Measurements from ENCODE around the gene DOCK4.

Gene DOCK4

DNA sequence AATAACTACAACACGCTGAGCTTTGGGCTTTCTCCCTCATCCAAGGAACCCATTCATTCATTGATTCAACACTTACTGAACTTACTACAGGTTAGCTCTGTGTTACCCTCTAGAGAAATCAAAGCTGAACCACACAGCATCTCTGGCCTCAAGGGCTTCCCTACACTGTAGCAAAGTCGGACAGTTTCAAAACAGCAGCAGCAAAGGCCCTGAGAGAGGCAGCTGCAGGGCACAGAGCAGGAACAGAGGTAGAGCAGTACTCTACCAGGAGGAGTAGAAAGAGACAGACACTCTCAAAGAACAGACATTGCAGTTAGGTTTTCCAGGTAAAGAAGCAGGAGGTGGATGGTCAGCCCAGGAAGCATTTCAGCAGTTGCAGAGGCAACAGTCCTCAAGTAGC, 16.1 kb downstream of the DOCK4 start:
- H3K4me3 Mint-ChIP-seq: no peak overlapping the region
- H3K27ac Mint-ChIP-seq: no peak overlapping the region
- H3K4me1 Mint-ChIP-seq: no peaks in the 10 kb centered on the region
- no peaks in the 10 kb centered on the region for H3K9me3 Mint-ChIP-seq
- DNase-seq: no peak
- H3K27me3 Mint-ChIP-seq: peaks cover 11% of the 10 kb centered on the region
- CTCF ChIA-PET: no interaction called here
- H3K36me3 Mint-ChIP-seq: no peaks in the 10 kb centered on the region

GRCh38 chr7:112189691-112190090, 16.5 kb downstream of the DOCK4 start:
- Mint-ChIP-seq H3K27me3 (peaks cover 8% of the 10 kb centered on the region), H3K36me3 (no peaks in the 10 kb centered on the region), H3K4me1 (no peaks in the 10 kb centered on the region), H3K4me3 (no peak overlapping the region), H3K9me3 (no peaks in the 10 kb centered on the region), H3K27ac (no peak overlapping the region)
- CTCF ChIA-PET: no interaction called here
- no peak for DNase-seq

DNA sequence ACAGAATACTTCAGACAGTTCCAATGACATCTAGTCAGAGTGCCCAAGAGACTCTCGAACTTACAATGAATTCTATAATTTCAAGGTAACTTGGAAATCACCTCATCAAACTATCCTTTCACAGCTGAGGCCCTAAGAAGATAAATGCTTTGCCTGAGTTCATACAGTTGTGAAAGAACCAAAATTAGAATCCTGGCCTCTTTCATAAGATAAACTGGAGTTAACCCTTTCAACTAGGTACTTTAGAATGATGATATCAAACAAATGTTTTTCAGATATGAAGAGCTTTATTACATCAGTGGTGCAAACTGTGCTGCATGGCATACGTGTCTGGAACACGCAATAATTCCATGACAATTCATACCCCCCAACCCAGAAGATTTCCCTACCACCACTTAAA, 17.9 kb downstream of the DOCK4 start:
- no peaks in the 10 kb centered on the region for H3K4me1 Mint-ChIP-seq
- H3K9me3 Mint-ChIP-seq: no peaks in the 10 kb centered on the region
- peaks cover under 1% of the 10 kb centered on the region for H3K27me3 Mint-ChIP-seq
- no peak overlapping the region for H3K27ac Mint-ChIP-seq
- CTCF ChIA-PET: interaction anchor here (0.6 kb wide), 1 partner anchor 50 kb away, joined by 3 read pairs; no protein-coding TSS in a partner anchor
- no peak for DNase-seq
- H3K36me3 Mint-ChIP-seq: no peaks in the 10 kb centered on the region
- H3K4me3 Mint-ChIP-seq: no peak overlapping the region

DNA sequence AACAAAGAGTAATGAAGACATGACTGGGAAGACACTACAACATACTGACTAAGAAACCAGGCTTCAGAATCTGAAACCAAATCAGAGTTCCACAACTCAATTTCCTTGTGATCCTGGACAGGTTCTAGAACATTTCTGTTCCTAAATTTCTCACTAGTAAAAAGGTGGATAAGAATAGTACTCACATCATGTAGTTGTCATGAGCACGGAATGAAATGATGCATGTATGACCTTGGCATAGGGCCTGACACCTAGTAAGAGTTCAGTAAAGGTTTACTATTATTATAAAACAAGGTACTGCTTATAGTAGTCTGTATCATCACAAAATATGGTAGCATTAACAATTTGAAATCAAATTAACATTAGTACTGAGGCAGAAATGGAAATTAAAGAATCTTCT, 19.9 kb downstream of the DOCK4 start:
- Mint-ChIP-seq H3K4me1 (no peaks in the 10 kb centered on the region), H3K4me3 (no peak overlapping the region), H3K36me3 (no peaks in the 10 kb centered on the region), H3K27me3 (peaks cover 1% of the 10 kb centered on the region), H3K9me3 (no peaks in the 10 kb centered on the region), H3K27ac (no peak overlapping the region)
- DNase-seq: no peak
- CTCF ChIA-PET: no interaction called here

- Mint-ChIP-seq H3K9me3 (no peaks in the 10 kb centered on the region), H3K36me3 (no peaks in the 10 kb centered on the region), H3K27ac (peak overlapping the region; percentile 33), H3K4me3 (no peak overlapping the region), H3K27me3 (peaks cover 6% of the 10 kb centered on the region), H3K4me1 (no peaks in the 10 kb centered on the region)
- CTCF ChIA-PET: no interaction called here
- no peak for DNase-seq
These were observed 21.0 kb downstream of the DOCK4 start for GRCh38 chr7:112185005-112185834.

DNA sequence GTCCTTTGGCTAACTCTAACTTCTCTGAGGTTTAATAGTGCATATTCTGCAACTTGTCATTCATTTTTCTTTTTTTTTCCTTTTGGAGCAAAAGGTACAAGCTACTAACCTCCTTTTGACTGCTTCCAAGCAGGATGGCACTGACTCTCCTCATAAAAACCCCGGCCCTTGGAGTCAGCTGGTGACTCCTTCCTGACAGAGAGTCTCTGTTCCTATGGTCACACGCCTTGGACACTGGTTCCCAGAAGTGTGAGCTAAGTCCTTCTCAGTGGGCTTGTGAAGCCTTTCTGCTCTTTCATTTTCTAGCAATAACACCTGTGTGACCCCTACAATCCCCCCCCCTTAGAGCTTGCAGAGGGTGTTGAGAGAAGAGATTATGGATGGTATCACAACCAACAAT, 21.7 kb downstream of the DOCK4 start:
- no peak overlapping the region for H3K27ac Mint-ChIP-seq
- H3K27me3 Mint-ChIP-seq: peaks cover 9% of the 10 kb centered on the region
- no peaks in the 10 kb centered on the region for H3K9me3 Mint-ChIP-seq
- H3K4me3 Mint-ChIP-seq: no peak overlapping the region
- no peaks in the 10 kb centered on the region for H3K4me1 Mint-ChIP-seq
- CTCF ChIA-PET: no interaction called here
- DNase-seq: no peak
- no peaks in the 10 kb centered on the region for H3K36me3 Mint-ChIP-seq

DNA sequence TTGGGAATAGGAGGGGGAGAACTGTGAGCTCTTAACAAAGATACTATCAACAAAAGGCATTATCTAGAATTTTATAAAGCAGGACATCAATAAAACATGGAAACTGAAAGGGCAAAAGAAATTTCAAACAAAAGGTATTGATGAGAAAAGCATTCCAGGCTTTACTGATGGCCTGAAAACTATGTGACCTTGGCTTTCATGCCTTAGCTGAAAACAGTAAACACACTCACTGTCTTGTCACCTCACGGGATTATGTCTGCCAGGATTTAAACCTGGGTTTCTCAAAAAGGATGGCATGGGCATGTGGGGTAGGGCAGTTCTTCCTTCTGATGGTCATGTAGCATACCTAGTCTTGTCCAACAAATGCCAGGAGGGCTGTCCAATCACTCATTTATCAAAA, 22.9 kb downstream of the DOCK4 start:
- Mint-ChIP-seq H3K4me1 (no peaks in the 10 kb centered on the region), H3K27me3 (peaks cover 11% of the 10 kb centered on the region), H3K36me3 (no peaks in the 10 kb centered on the region), H3K4me3 (no peak overlapping the region), H3K27ac (no peak overlapping the region), H3K9me3 (no peaks in the 10 kb centered on the region)
- no peak for DNase-seq
- CTCF ChIA-PET: no interaction called here

- Mint-ChIP-seq H3K27ac (no peak overlapping the region), H3K4me1 (no peaks in the 10 kb centered on the region), H3K4me3 (no peak overlapping the region), H3K27me3 (peaks cover 14% of the 10 kb centered on the region), H3K9me3 (no peaks in the 10 kb centered on the region), H3K36me3 (no peaks in the 10 kb centered on the region)
- no peak for DNase-seq
- CTCF ChIA-PET: no interaction called here
These were observed 23.4 kb downstream of the DOCK4 start for GRCh38 chr7:112182749-112183148.

DNA sequence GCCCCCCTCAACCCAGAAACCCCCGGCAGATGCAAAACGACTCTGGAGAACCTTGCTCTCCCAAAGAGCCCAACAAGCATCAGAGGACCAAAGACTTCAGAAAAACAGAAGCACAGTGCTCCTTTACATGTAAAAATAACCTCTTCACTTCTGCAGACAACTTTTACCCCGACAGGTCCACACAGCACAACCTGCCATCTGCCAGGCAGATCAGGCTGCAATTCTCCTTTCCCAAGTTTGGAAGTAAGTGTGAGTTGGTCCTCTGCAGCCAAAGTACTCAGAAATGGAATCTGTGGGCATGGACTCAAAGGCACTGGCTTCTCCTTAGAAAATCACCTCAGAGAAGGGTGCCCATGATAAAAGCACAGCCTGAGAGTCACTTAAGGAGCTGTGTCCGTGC, 26.0 kb downstream of the DOCK4 start:
- CTCF ChIA-PET: no interaction called here
- Mint-ChIP-seq H3K36me3 (no peaks in the 10 kb centered on the region), H3K27me3 (peaks cover 18% of the 10 kb centered on the region), H3K4me1 (no peaks in the 10 kb centered on the region), H3K27ac (no peak overlapping the region), H3K4me3 (no peak overlapping the region), H3K9me3 (no peaks in the 10 kb centered on the region)
- no peak for DNase-seq

DNA sequence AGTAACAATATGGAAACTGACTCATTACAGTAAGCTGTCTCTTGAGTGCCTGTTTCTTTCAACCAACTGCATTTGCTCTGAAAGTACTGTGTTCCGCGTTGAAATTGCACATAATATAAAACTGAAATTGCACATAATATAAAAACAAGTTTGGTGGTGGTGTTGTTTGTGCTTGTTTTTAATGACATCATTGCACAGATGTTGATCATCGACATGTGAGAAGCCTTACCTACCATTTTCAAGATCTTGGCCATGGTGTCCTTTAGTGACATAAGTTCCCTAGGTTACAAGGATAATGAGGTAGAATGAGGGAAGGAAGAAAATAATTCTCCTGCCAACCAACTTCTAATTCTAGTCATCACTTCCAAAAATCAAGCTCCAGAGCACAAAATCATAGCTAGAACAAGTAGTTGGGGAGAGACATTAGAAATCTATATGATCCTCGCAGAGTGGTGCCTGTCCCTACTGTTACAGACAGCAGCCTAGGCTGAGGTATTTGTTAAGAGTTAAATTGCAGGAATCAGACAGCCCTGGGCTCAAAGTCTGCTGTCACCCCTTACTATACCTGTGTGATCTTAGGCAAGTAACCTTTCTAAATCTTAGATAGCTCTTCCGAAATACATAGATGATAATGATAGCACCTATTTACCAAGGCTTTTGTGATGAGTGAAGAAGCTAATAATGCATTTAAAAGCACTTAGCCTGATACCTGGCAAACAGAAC, 29.3 kb downstream of the DOCK4 start:
- no peak overlapping the region for H3K27ac Mint-ChIP-seq
- DNase-seq: no peak
- H3K27me3 Mint-ChIP-seq: peaks cover 18% of the 10 kb centered on the region
- H3K36me3 Mint-ChIP-seq: no peaks in the 10 kb centered on the region
- H3K9me3 Mint-ChIP-seq: no peaks in the 10 kb centered on the region
- H3K4me3 Mint-ChIP-seq: no peak overlapping the region
- no peaks in the 10 kb centered on the region for H3K4me1 Mint-ChIP-seq
- CTCF ChIA-PET: interaction anchor here (0.9 kb wide), 1 partner anchor 10 kb away, joined by 3 read pairs; no protein-coding TSS in a partner anchor

DNA sequence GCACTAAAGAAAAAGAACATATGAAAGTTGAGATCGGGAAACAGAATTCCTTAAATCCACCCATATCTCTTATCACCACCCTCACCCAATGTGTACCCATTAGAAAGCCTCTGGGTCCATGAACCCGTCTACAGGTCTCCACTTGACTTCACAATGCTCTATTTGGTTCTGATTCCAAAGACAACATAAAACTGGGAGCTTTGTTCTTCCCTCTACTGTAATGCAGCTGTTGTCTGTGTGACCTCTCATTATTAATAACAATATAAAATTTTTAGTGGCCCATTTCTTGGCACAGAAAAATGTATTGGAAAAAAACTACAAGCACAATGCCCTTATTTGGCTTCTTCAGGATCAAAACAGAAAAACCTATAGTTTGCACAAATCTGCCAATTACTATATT, 30.0 kb downstream of the DOCK4 start:
- no peaks in the 10 kb centered on the region for H3K9me3 Mint-ChIP-seq
- H3K27me3 Mint-ChIP-seq: peaks cover 16% of the 10 kb centered on the region
- H3K36me3 Mint-ChIP-seq: no peaks in the 10 kb centered on the region
- CTCF ChIA-PET: no interaction called here
- H3K4me3 Mint-ChIP-seq: no peak overlapping the region
- no peaks in the 10 kb centered on the region for H3K4me1 Mint-ChIP-seq
- no peak overlapping the region for H3K27ac Mint-ChIP-seq
- DNase-seq: no peak

DNA sequence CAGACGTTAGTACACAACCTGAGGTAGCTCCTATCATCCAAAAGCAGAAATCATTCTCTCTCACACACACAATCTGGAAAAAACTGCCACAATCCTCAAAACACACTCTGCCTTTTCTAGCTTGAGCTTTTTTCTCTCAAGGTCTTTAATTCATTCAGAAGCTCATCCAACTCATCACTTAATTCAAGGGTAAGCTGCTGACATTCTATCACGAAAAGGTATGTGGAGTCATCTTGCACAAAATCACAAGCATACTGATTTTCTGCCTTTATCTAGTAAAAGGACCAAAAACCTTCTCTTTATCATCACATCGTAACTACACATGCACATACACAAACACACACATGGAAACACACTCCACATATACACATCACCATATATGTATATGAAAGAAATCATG, 32.0 kb downstream of the DOCK4 start:
- CTCF ChIA-PET: no interaction called here
- Mint-ChIP-seq H3K36me3 (no peaks in the 10 kb centered on the region), H3K4me3 (no peak overlapping the region), H3K9me3 (no peaks in the 10 kb centered on the region), H3K4me1 (no peaks in the 10 kb centered on the region), H3K27ac (no peak overlapping the region), H3K27me3 (peaks cover 9% of the 10 kb centered on the region)
- DNase-seq: no peak

DNA sequence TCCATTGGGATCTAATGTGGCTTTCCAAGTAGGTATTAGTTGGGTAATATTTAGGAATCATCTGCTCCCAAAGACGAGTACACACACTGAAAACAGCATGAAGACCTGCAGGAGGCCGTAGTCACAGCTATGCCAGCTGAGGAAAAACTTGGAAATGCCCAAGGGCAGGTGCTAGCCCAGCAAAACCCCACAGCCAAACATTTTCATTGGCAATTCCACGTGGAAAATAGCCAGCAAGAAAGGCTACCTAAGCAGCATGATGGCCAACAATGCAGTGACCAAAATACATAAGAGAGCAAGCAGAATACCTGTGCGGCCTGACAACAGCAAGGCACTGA, 32.7 kb downstream of the DOCK4 start:
- CTCF ChIA-PET: no interaction called here
- no peaks in the 10 kb centered on the region for H3K9me3 Mint-ChIP-seq
- no peaks in the 10 kb centered on the region for H3K4me1 Mint-ChIP-seq
- DNase-seq: no peak
- no peaks in the 10 kb centered on the region for H3K36me3 Mint-ChIP-seq
- peaks cover 9% of the 10 kb centered on the region for H3K27me3 Mint-ChIP-seq
- no peak overlapping the region for H3K27ac Mint-ChIP-seq
- H3K4me3 Mint-ChIP-seq: no peak overlapping the region

- H3K4me3 Mint-ChIP-seq: no peak overlapping the region
- H3K36me3 Mint-ChIP-seq: no peaks in the 10 kb centered on the region
- DNase-seq: no peak
- no peaks in the 10 kb centered on the region for H3K4me1 Mint-ChIP-seq
- no peak overlapping the region for H3K27ac Mint-ChIP-seq
- peaks cover 5% of the 10 kb centered on the region for H3K27me3 Mint-ChIP-seq
- CTCF ChIA-PET: no interaction called here
- no peaks in the 10 kb centered on the region for H3K9me3 Mint-ChIP-seq
These were observed 33.2 kb downstream of the DOCK4 start for GRCh38 chr7:112172870-112173567.

- Mint-ChIP-seq H3K27ac (no peak overlapping the region), H3K4me1 (no peaks in the 10 kb centered on the region), H3K9me3 (no peaks in the 10 kb centered on the region), H3K36me3 (no peaks in the 10 kb centered on the region), H3K4me3 (no peak overlapping the region), H3K27me3 (peaks cover 4% of the 10 kb centered on the region)
- CTCF ChIA-PET: no interaction called here
- no peak for DNase-seq
These were observed 34.5 kb downstream of the DOCK4 start for GRCh38 chr7:112171673-112172072.

Measured in activated naive CD4-positive, alpha-beta T cell treated with anti-CD3 and anti-CD28 coated beads, Interleukin-2, amount 10 ng/mL, durations not matched to agents 7 days and 5 days (primary cell).